GM12891 (cell line): ENCODE measurements around the gene MICALL2.

Source experiments
- POLR2AphosphoS5 ChIP-seq: IDR thresholded peaks from 2 replicates; pipeline ENCODE4 v1.6.1; 2011; ENCODE audit warnings: low read depth, low read length, control low read depth
- POU2F2 ChIP-seq: IDR thresholded peaks from 2 replicates; pipeline ENCODE4 v1.6.1; 2011; ENCODE audit warnings: low read depth, mild to moderate bottlenecking, control low read depth, low read length, moderate library complexity
- SPI1 ChIP-seq: IDR thresholded peaks from 2 replicates; pipeline ENCODE4 v1.6.1; 2011; ENCODE audit warnings: low read depth, low read length, control low read depth

DNA sequence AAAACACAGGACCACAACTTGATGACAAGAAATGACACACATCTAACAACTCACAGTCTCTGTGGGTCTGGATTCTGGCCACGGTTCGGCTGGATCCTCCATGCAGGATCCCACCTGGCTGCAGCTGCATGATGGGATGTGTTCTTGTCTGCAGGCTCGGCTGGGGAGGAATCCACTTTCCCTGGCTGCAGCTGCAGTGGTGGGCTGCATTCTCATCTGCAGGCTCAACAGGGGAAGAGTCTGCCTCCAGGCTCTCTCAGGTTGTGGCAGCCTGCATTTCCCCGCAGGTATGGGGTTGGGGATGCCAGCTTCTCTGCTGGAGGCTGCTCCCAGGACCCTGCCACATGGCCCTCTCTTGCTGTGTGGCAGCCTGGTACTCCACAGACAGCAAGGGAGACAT lies 64.9 kb downstream of the MICALL2 start:
- TF ChIP-seq POLR2AphosphoS5 (no peak), POU2F2 (no peak), SPI1 (no peak)
